SK-N-SH treated with all-trans-retinoic acid at 6 μM for 48 hours (cell line): ENCODE data around the gene MLX.

Source experiments
- ATAC-seq: fragments of 200-7000 bp; cut with Tn5 transposase; 3 replicates; pipeline ENCODE4 v1.9.1; 2020; ENCODE audit warnings: mild to moderate bottlenecking, moderate library complexity
- ARNTL ChIP-seq: fragments of 450-650 bp; formaldehyde crosslinking; IDR thresholded peaks from 2 replicates; pipeline ENCODE4 v1.5.0; 2020; ENCODE audit warnings: low read depth, mild to moderate bottlenecking, moderate library complexity, borderline replicate concordance
- BACH2 ChIP-seq: fragments of 250-450 bp; sonication (Bioruptor Pico); IDR thresholded peaks from 2 replicates; pipeline ENCODE4 v1.9.0; 2021; ENCODE audit warnings: mild to moderate bottlenecking, borderline replicate concordance
- CREB5 ChIP-seq: fragments of 250-450 bp; sonication (Bioruptor Pico); IDR thresholded peaks from 2 replicates; pipeline ENCODE4 v1.5.1; 2020; ENCODE audit warnings: low read depth, mild to moderate bottlenecking, moderate library complexity
- CSDC2 ChIP-seq: fragments of 250-450 bp; sonication (Bioruptor Pico); IDR thresholded peaks from 2 replicates; pipeline ENCODE4 v1.5.0; 2020; ENCODE audit warnings: mild to moderate bottlenecking, moderate library complexity
- CSRNP3 ChIP-seq: fragments of 250-450 bp; sonication (Bioruptor Pico); IDR thresholded peaks from 2 replicates; pipeline ENCODE4 v1.5.1; 2021; ENCODE audit warnings: mild to moderate bottlenecking, moderate library complexity
- ESRRG ChIP-seq: fragments of 250-450 bp; sonication (Bioruptor Pico); IDR thresholded peaks from 2 replicates; pipeline ENCODE4 v1.6.1; 2021; ENCODE audit warnings: mild to moderate bottlenecking
- GLIS3 ChIP-seq: fragments of 250-450 bp; sonication (Bioruptor Pico); IDR thresholded peaks from 2 replicates; pipeline ENCODE4 v1.5.0; 2020; ENCODE audit warnings: mild to moderate bottlenecking, moderate library complexity
- ISL1 ChIP-seq: fragments of 250-450 bp; sonication (Bioruptor Pico); IDR thresholded peaks from 2 replicates; pipeline ENCODE4 v2.1.2; 2022; ENCODE audit warnings: mild to moderate bottlenecking, moderate library complexity
- OSR1 ChIP-seq: fragments of 250-450 bp; sonication (Bioruptor Pico); IDR thresholded peaks from 2 replicates; pipeline ENCODE4 v1.8.0; 2022; ENCODE audit warnings: moderate library complexity, mild to moderate bottlenecking, inconsistent platforms
- PATZ1 ChIP-seq: fragments of 250-450 bp; sonication (Bioruptor Pico); IDR thresholded peaks from 2 replicates; pipeline ENCODE4 v1.8.0; 2020; ENCODE audit warnings: mild to moderate bottlenecking, moderate library complexity, borderline replicate concordance
- POU6F1 ChIP-seq: fragments of 250-450 bp; sonication (Bioruptor Pico); IDR thresholded peaks from 2 replicates; pipeline ENCODE4 v1.8.0; 2021; ENCODE audit warnings: low read depth, mild to moderate bottlenecking, moderate library complexity, borderline replicate concordance
- PPARA ChIP-seq: fragments of 250-450 bp; sonication (Bioruptor Pico); IDR thresholded peaks from 2 replicates; pipeline ENCODE4 v1.5.0; 2020; ENCODE audit warnings: mild to moderate bottlenecking, borderline replicate concordance
- RARB ChIP-seq: fragments of 250-450 bp; sonication (Bioruptor Pico); IDR thresholded peaks from 2 replicates; pipeline ENCODE4 v1.8.0; 2021; ENCODE audit warnings: mild to moderate bottlenecking, moderate library complexity
- SNAI2 ChIP-seq: fragments of 250-450 bp; sonication (Bioruptor Pico); IDR thresholded peaks from 2 replicates; pipeline ENCODE4 v1.5.0; 2020; ENCODE audit warnings: mild to moderate bottlenecking, moderate library complexity
- TCF4 ChIP-seq: fragments of 250-450 bp; sonication (Bioruptor Pico); IDR thresholded peaks from 2 replicates; pipeline ENCODE4 v1.8.0; 2021; ENCODE audit warnings: mild to moderate bottlenecking, moderate library complexity, borderline replicate concordance
- TOX ChIP-seq: fragments of 250-450 bp; sonication (Bioruptor Pico); IDR thresholded peaks from 2 replicates; pipeline ENCODE4 v1.8.0; 2021; ENCODE audit warnings: mild to moderate bottlenecking, moderate library complexity, borderline replicate concordance
- TSHZ2 ChIP-seq: fragments of 250-450 bp; sonication (Bioruptor Pico); IDR thresholded peaks from 2 replicates; pipeline ENCODE4 v1.5.0; 2020; ENCODE audit warnings: mild to moderate bottlenecking, moderate library complexity
- ZFP3 ChIP-seq: fragments of 250-450 bp; sonication (Bioruptor Pico); IDR thresholded peaks from 2 replicates; pipeline ENCODE4 v1.5.0; 2020; ENCODE audit warnings: mild to moderate bottlenecking, moderate library complexity
- ZFP30 ChIP-seq: fragments of 450-650 bp; formaldehyde crosslinking; IDR thresholded peaks from 2 replicates; pipeline ENCODE4 v1.5.0; 2022; ENCODE audit warnings: mild to moderate bottlenecking, moderate library complexity
- ZNF70 ChIP-seq: fragments of 450-650 bp; formaldehyde crosslinking; IDR thresholded peaks from 2 replicates; pipeline ENCODE4 v1.5.0; 2020; ENCODE audit warnings: mild to moderate bottlenecking, moderate library complexity
- ZNF8 ChIP-seq: fragments of 450-650 bp; formaldehyde crosslinking; IDR thresholded peaks from 2 replicates; pipeline ENCODE4 v1.5.0; 2020; ENCODE audit warnings: mild to moderate bottlenecking, moderate library complexity

MLX gene

GRCh38 chr17:42596386-42596785 lies 29.5 kb downstream of the MLX start:
- TF ChIP-seq PATZ1 (CRISPR knock-in tag) (no peak), TCF4 (no peak), ESRRG (CRISPR knock-in tag) (no peak), CREB5 (CRISPR knock-in tag) (no peak), GLIS3 (CRISPR knock-in tag) (no peak), CSRNP3 (CRISPR knock-in tag) (no peak), SNAI2 (no peak)
- TF ChIP-seq, all 23 proteins: peak for 0
- ATAC-seq, result no peak

GRCh38 chr17:42598905-42599304 lies 32.0 kb downstream of the MLX start:
- ATAC-seq, result no peak
- TF ChIP-seq ZNF70 (CRISPR knock-in tag) (no peak), GLIS3 (CRISPR knock-in tag) (no peak), BACH2 (CRISPR knock-in tag) (no peak), RARB (CRISPR knock-in tag) (no peak), POU6F1 (no peak), TOX (CRISPR knock-in tag) (no peak), CSRNP3 (CRISPR knock-in tag) (no peak), ZFP30 (CRISPR knock-in tag) (no peak), ZFP3 (CRISPR knock-in tag) (no peak), ARNTL (CRISPR knock-in tag) (no peak)

- ATAC-seq, result no peak
- TF ChIP-seq ZNF70 (CRISPR knock-in tag) (no peak), ZFP3 (CRISPR knock-in tag) (no peak), BACH2 (CRISPR knock-in tag) (no peak), PATZ1 (CRISPR knock-in tag) (no peak), CSDC2 (CRISPR knock-in tag) (no peak), OSR1 (CRISPR knock-in tag) (no peak), ZFP30 (CRISPR knock-in tag) (no peak)
Measured at GRCh38 chr17:42603318-42603717, 36.4 kb downstream of the MLX start.

GRCh38 chr17:42607769-42608168 lies 40.9 kb downstream of the MLX start:
- no peak for ATAC-seq
- TF ChIP-seq ZFP3 (CRISPR knock-in tag), result no peak
- TF ChIP-seq ZFP30 (CRISPR knock-in tag), result no peak
- TF ChIP-seq ARNTL (CRISPR knock-in tag), result no peak
- TF ChIP-seq OSR1 (CRISPR knock-in tag), result no peak
- TF ChIP-seq SNAI2, result no peak
- no peak for TF ChIP-seq ZNF70 (CRISPR knock-in tag)
- TF ChIP-seq RARB (CRISPR knock-in tag), result no peak
- TF ChIP-seq TCF4, result no peak
- TF ChIP-seq ISL1, result no peak
- no peak for TF ChIP-seq PPARA (CRISPR knock-in tag)
- TF ChIP-seq CSDC2 (CRISPR knock-in tag), result no peak
- no peak for TF ChIP-seq GLIS3 (CRISPR knock-in tag)
- TF ChIP-seq TSHZ2 (CRISPR knock-in tag), result no peak
- TF ChIP-seq TOX (CRISPR knock-in tag), result no peak
- TF ChIP-seq CREB5 (CRISPR knock-in tag), result no peak
- TF ChIP-seq BACH2 (CRISPR knock-in tag), result no peak
- no peak for TF ChIP-seq ZNF8 (CRISPR knock-in tag)
